HEK293 (cell line): ENCODE results near the gene ACTR6.
A peak's percentile ranks its signal among the peaks of the same experiment; 100 is the strongest.

Source experiments
- EGR2 ChIP-seq: fragments of 450-650 bp; formaldehyde crosslinking; IDR thresholded peaks from 2 replicates; pipeline ENCODE4 v1.5.1; 2016; ENCODE audit warnings: low read depth, missing biosample characterization, missing genetic modification characterization
- ELK4 ChIP-seq: IDR thresholded peaks from 2 replicates; pipeline ENCODE4 v1.6.1; 2011; ENCODE audit warnings: mild to moderate bottlenecking, low read depth, low read length, borderline replicate concordance
- GLI4 ChIP-seq: fragments of 450-650 bp; formaldehyde crosslinking; IDR thresholded peaks from 2 replicates; pipeline ENCODE4 v1.5.1; 2016; ENCODE audit warnings: missing biosample characterization, missing genetic modification characterization
- GLIS1 ChIP-seq: fragments of 450-650 bp; formaldehyde crosslinking; IDR thresholded peaks from 2 replicates; pipeline ENCODE4 v1.5.1; 2016; ENCODE audit warnings: missing biosample characterization, missing genetic modification characterization
- KLF7 ChIP-seq: fragments of 450-650 bp; formaldehyde crosslinking; IDR thresholded peaks from 2 replicates; pipeline ENCODE4 v1.5.1; 2016; ENCODE audit warnings: missing biosample characterization, missing genetic modification characterization, borderline replicate concordance
- MYNN ChIP-seq: fragments of 450-650 bp; formaldehyde crosslinking; IDR thresholded peaks from 2 replicates; pipeline ENCODE4 v1.5.1; 2016; ENCODE audit warnings: missing biosample characterization, missing genetic modification characterization, borderline replicate concordance
- OSR2 ChIP-seq: fragments of 450-650 bp; formaldehyde crosslinking; IDR thresholded peaks from 2 replicates; pipeline ENCODE4 v1.5.1; 2016; ENCODE audit warnings: missing biosample characterization, missing genetic modification characterization
- PBX3 ChIP-seq: sonication (generic); formaldehyde crosslinking; IDR thresholded peaks from 2 replicates; pipeline ENCODE4 v1.8.1; 2022; ENCODE audit warnings: mild to moderate bottlenecking, moderate library complexity, missing genetic modification reagents
- SP2 ChIP-seq: fragments of 450-650 bp; formaldehyde crosslinking; IDR thresholded peaks from 2 replicates; pipeline ENCODE4 v1.5.1; 2016; ENCODE audit warnings: missing biosample characterization, missing genetic modification characterization
- SP3 ChIP-seq: fragments of 450-650 bp; formaldehyde crosslinking; IDR thresholded peaks from 2 replicates; pipeline ENCODE4 v1.5.1; 2016; ENCODE audit warnings: missing biosample characterization, missing genetic modification characterization
- TCF7L2 ChIP-seq: IDR thresholded peaks from 2 replicates; pipeline ENCODE4 v1.6.1; 2011; ENCODE audit warnings: low read depth, mild to moderate bottlenecking, inconsistent platforms, low read length, moderate library complexity, borderline replicate concordance
- ZBTB20 ChIP-seq: fragments of 450-650 bp; formaldehyde crosslinking; IDR thresholded peaks from 2 replicates; pipeline ENCODE4 v1.5.1; 2016; ENCODE audit warnings: missing biosample characterization, missing genetic modification characterization
- ZBTB26 ChIP-seq: fragments of 450-650 bp; formaldehyde crosslinking; optimal IDR thresholded peaks from 2 replicates; pipeline ENCODE3; 2016; ENCODE audit warnings: missing biosample characterization, mild to moderate bottlenecking, missing genetic modification characterization
- ZBTB6 ChIP-seq: fragments of 450-650 bp; formaldehyde crosslinking; IDR thresholded peaks from 2 replicates; pipeline ENCODE4 v1.5.1; 2017; ENCODE audit warnings: missing biosample characterization, missing genetic modification characterization
- ZEB2 ChIP-seq: fragments of 450-650 bp; formaldehyde crosslinking; IDR thresholded peaks from 2 replicates; pipeline ENCODE4 v1.5.1; 2016; ENCODE audit warnings: missing biosample characterization, missing genetic modification characterization
- ZIC2 ChIP-seq: fragments of 450-650 bp; formaldehyde crosslinking; IDR thresholded peaks from 2 replicates; pipeline ENCODE4 v1.5.1; 2016; ENCODE audit warnings: missing biosample characterization, missing genetic modification characterization
- ZNF19 ChIP-seq: fragments of 450-650 bp; formaldehyde crosslinking; IDR thresholded peaks from 2 replicates; pipeline ENCODE4; 2016; ENCODE audit warnings: missing biosample characterization, missing genetic modification characterization, low read depth
- ZNF202 ChIP-seq: fragments of 450-650 bp; formaldehyde crosslinking; IDR thresholded peaks from 2 replicates; pipeline ENCODE4 v1.5.1; 2016; ENCODE audit warnings: missing biosample characterization, missing genetic modification characterization, borderline replicate concordance
- ZNF223 ChIP-seq: fragments of 450-650 bp; formaldehyde crosslinking; IDR thresholded peaks from 2 replicates; pipeline ENCODE4 v1.5.1; 2016; ENCODE audit warnings: missing biosample characterization, missing genetic modification characterization
- ZNF292 ChIP-seq: fragments of 450-650 bp; formaldehyde crosslinking; IDR thresholded peaks from 2 replicates; pipeline ENCODE4 v1.5.1; 2016; ENCODE audit warnings: low read depth, missing biosample characterization, missing genetic modification characterization, borderline replicate concordance
- ZNF341 ChIP-seq: fragments of 450-650 bp; formaldehyde crosslinking; IDR thresholded peaks from 2 replicates; pipeline ENCODE4; 2016; ENCODE audit warnings: low read depth, missing biosample characterization, missing genetic modification characterization
- ZNF433 ChIP-seq: fragments of 450-650 bp; formaldehyde crosslinking; IDR thresholded peaks from 2 replicates; pipeline ENCODE4 v1.5.1; 2016; ENCODE audit warnings: missing biosample characterization, missing genetic modification characterization, low read depth
- ZNF449 ChIP-seq: fragments of 450-650 bp; formaldehyde crosslinking; IDR thresholded peaks from 2 replicates; pipeline ENCODE4 v1.5.1; 2017; ENCODE audit warnings: missing biosample characterization, mild to moderate bottlenecking, missing genetic modification characterization, moderate library complexity
- ZNF558 ChIP-seq: fragments of 450-650 bp; formaldehyde crosslinking; IDR thresholded peaks from 2 replicates; pipeline ENCODE4 v1.5.1; 2016; ENCODE audit warnings: missing biosample characterization, missing genetic modification characterization
- ZNF600 ChIP-seq: fragments of 450-650 bp; formaldehyde crosslinking; IDR thresholded peaks from 2 replicates; pipeline ENCODE4 v1.5.1; 2016; ENCODE audit warnings: missing biosample characterization, missing genetic modification characterization
- ZNF629 ChIP-seq: fragments of 450-650 bp; formaldehyde crosslinking; IDR thresholded peaks from 2 replicates; pipeline ENCODE4 v1.5.1; 2017; ENCODE audit warnings: missing biosample characterization, missing genetic modification characterization
- ZNF704 ChIP-seq: fragments of 450-650 bp; formaldehyde crosslinking; IDR thresholded peaks from 2 replicates; pipeline ENCODE4 v1.5.1; 2016; ENCODE audit warnings: missing biosample characterization, missing genetic modification characterization
- ZNF747 ChIP-seq: fragments of 450-650 bp; formaldehyde crosslinking; IDR thresholded peaks from 2 replicates; pipeline ENCODE4 v1.5.1; 2016; ENCODE audit warnings: missing biosample characterization, missing genetic modification characterization
- ZNF768 ChIP-seq: fragments of 450-650 bp; formaldehyde crosslinking; IDR thresholded peaks from 2 replicates; pipeline ENCODE4 v1.5.1; 2018; ENCODE audit warnings: missing biosample characterization, mild to moderate bottlenecking, missing genetic modification characterization
- ZNF785 ChIP-seq: fragments of 450-650 bp; formaldehyde crosslinking; IDR thresholded peaks from 2 replicates; pipeline ENCODE4 v1.5.1; 2016; ENCODE audit warnings: missing biosample characterization, missing genetic modification characterization
- ZSCAN30 ChIP-seq: fragments of 450-650 bp; IDR thresholded peaks from 2 replicates; pipeline ENCODE4 v1.5.1; 2018; ENCODE audit warnings: missing biosample characterization, mild to moderate bottlenecking, missing genetic modification characterization, moderate library complexity
- TF ChIP-seq, protein P1 (sequence below): fragments of 450-650 bp; formaldehyde crosslinking; IDR thresholded peaks from 2 replicates; pipeline ENCODE4 v1.5.1; 2016; ENCODE audit warnings: missing biosample characterization, missing genetic modification characterization

Gene ACTR6

DNA sequence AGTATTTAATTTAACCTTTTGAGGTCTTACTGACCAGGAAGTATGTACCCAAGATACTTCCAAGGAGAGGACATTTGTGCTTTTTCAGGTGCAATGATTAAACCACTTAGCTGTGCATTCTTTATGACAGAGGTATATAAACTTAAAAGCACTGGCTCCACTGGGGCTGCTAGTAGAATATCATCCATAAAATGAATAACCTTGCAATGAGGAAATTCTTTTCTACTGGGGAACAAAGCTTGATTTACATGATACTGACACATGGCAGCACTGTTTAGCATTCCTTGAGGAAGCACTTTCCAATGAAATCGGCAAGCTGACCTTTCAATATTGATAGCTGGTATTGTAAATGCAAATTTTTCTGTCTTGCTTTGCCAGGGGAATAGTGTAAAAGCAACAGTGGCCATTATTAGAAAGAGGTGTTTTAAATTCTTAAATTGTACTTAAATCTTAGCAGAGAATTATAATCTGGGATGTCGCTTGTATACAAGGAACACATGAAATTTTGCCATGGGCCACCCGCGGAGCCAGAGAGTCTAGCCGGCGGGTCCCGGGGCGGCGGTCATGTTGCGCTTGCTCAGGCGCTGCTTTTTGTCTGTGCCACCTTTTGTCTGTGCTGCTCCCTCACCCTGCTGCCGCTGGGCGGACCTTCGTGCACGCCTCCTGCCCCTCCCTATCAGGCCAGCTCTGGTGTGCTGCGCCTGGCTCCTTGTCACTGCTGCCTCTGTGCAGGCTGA lies 37.0 kb upstream of the ACTR6 start (continued):
- TF ChIP-seq, protein P1, sequence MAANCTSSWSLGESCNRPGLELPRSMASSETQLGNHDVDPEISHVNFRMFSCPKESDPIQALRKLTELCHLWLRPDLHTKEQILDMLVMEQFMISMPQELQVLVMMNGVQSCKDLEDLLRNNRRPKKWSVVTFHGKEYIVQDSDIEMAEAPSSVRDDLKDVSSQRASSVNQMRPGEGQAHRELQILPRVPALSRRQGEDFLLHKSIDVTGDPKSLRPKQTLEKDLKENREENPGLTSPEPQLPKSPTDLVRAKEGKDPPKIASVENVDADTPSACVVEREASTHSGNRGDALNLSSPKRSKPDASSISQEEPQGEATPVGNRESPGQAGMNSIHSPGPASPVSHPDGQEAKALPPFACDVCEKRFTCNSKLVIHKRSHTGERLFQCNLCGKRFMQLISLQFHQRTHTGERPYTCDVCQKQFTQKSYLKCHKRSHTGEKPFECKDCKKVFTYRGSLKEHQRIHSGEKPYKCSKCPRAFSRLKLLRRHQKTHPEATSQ (tag by site-specific recombination), result no peak
- TF ChIP-seq MYNN (tag by site-specific recombination) (no peak), ZBTB6 (tag by site-specific recombination) (peak; percentile 87), ZNF600 (tag by site-specific recombination) (peak; percentile 98), PBX3 (CRISPR knock-in tag) (no peak), ZNF558 (tag by site-specific recombination) (no peak), KLF7 (0 out of 2 replicates have a peak, but pooled peaks have one; percentile 48), ZNF768 (tag by site-specific recombination) (peak; percentile 60; the same call in 1 of the 2 replicates), ZNF341 (tag by site-specific recombination) (peak; percentile 37; the same call in 1 of the 2 replicates), SP3 (tag by site-specific recombination) (peak; percentile 69), ELK4 (no peak), ZNF292 (tag by site-specific recombination) (no peak), ZNF223 (peak; percentile 94), EGR2 (no peak), ZBTB20 (tag by site-specific recombination) (peak; percentile 29; the same call in 1 of the 2 replicates), GLI4 (tag by site-specific recombination) (no peak), ZNF704 (tag by site-specific recombination) (no peak), ZIC2 (tag by site-specific recombination) (peak; percentile 58; the same call in 1 of the 2 replicates), ZNF19 (tag by site-specific recombination) (no peak), TCF7L2 (no peak), GLIS1 (tag by site-specific recombination) (peak; percentile 55), ZNF629 (tag by site-specific recombination) (no peak), ZNF747 (no peak), ZNF202 (no peak), ZNF449 (tag by site-specific recombination) (no peak), SP2 (tag by site-specific recombination) (peak; percentile 60), ZEB2 (tag by site-specific recombination) (peak; percentile 23; the same call in 1 of the 2 replicates), ZBTB26 (tag by site-specific recombination) (peak; percentile 51), ZNF433 (no peak), OSR2 (0 out of 2 replicates have a peak, but pooled peaks have one; percentile 34), ZNF785 (tag by site-specific recombination) (no peak), ZSCAN30 (peak; percentile 96)
